Gastroesophageal sphincter (tissue), 3 donors: ENCODE data around the gene SPG21.

ENCODE experiments used
- POLR2A ChIP-seq, 2 donors: fragments of 450-650 bp; IDR thresholded peaks; one replicate each; pipeline ENCODE4 v1.6.1; 2017; ENCODE audit warnings: antibody characterized with exemption in 2 of 2, mild to moderate bottlenecking in 2 of 2, moderate library complexity in 1 of 2
- POLR2AphosphoS5 ChIP-seq: sonication (generic); formaldehyde crosslinking; IDR thresholded peaks from one replicate; pipeline ENCODE4 v1.6.1; 2017; ENCODE audit warnings: antibody characterized with exemption
- TF ChIP-seq, protein P1 (sequence below), 4 experiments: fragments of 200-600 bp in 2 of 4; fragments of 450-650 bp in 2 of 4; sonication (generic) in 1 of 4; IDR thresholded peaks; one replicate each; pipeline ENCODE4 v1.5.1; 2017 to 2019; ENCODE audit warnings: antibody characterized with exemption in 4 of 4, mild to moderate bottlenecking in 2 of 4, moderate library complexity in 2 of 4

DNA sequence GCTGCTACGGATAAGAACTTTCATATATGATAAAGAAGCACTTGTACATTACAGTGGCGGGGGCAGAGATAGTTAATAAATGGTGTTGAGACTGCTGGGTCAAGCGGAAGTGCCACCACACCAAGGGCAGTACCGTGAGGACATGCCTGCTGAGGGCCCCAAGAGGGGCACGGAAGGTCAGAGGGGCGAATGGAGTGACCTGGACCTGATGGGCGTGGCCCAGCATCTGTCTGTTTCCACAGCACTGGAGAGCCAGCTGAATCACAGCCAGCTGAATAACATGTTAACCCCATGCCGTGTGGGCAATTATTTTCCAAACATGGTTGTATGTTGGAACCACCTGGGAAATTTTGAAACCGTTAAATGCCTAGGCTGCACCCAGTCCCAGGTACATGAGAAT lies 40.8 kb downstream of the SPG21 start:
- TF ChIP-seq, protein P1, sequence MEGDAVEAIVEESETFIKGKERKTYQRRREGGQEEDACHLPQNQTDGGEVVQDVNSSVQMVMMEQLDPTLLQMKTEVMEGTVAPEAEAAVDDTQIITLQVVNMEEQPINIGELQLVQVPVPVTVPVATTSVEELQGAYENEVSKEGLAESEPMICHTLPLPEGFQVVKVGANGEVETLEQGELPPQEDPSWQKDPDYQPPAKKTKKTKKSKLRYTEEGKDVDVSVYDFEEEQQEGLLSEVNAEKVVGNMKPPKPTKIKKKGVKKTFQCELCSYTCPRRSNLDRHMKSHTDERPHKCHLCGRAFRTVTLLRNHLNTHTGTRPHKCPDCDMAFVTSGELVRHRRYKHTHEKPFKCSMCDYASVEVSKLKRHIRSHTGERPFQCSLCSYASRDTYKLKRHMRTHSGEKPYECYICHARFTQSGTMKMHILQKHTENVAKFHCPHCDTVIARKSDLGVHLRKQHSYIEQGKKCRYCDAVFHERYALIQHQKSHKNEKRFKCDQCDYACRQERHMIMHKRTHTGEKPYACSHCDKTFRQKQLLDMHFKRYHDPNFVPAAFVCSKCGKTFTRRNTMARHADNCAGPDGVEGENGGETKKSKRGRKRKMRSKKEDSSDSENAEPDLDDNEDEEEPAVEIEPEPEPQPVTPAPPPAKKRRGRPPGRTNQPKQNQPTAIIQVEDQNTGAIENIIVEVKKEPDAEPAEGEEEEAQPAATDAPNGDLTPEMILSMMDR (IDR thresholded peaks at IDR 0.05) = no peak
- no peak for TF ChIP-seq POLR2AphosphoS5
- no peak for TF ChIP-seq POLR2A (IDR thresholded peaks at IDR 0.05)
